DMS 273 treated with DMSO at 0.1 percent for 48 hours (cell line): Measurements from ENCODE around the gene MPL.
A peak's percentile ranks its signal among the peaks of the same experiment; 100 is the strongest.

Source experiments
- DNase-seq: peaks from one replicate; lab custom pipeline; 2025; lab: John Stamatoyannopoulos, UW

The MPL gene

DNA sequence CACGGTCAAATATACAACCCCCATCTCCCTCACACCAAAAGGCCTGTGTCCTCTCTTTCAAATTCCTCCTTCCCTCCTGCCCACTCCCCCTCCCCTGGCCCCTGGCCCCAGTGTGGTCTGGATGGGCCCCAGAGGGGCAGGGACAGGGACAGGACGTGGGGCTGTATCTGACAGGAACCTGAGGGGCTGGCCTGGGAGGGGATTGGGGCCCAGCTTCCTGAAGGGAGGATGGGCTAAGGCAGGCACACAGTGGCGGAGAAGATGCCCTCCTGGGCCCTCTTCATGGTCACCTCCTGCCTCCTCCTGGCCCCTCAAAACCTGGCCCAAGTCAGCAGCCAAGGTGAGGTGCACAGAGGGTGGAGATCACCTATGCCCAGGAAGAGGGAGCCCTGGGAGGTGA lies at the start of gene MPL:
Gene MPL, plus strand, starts transcription at position 231 of the 400 bp plus-strand sequence. Its CDS starts 31 bp downstream, at position 262.
- DNase-seq: no peak

DNA sequence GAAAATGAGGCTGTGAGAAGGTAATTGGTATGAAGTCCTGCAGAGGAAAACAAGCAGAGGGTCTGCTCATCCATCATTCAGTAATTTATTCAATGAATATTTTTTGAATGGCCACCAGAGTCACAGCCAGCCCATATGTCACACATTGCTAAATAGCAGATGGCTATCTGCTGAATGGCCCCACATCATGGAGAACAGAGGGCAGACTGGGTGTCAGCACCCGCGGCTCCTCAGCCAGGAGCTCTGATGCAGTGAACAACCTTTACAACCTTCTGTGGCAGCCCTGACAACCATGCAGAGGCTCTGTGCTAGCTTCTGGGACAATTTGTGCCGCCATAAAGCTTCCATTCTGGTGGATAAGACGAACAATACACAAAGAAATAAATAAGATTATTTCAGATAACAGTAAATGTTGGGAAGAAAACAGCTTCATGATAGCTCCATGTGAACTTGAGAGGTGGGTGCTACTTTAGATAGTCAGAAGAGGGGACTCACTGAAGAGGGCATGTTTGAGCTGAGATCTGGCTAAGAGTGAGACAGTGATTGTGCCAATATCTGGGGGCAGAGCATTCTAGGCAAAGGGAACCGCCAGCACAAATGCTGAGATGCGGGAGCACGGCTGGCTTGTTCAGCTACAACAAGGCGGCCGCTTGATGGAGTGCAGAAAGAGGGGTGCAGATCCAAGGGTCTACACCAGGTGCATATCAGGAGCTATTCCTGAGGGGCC lies 49.4 kb upstream of the MPL start:
- DNase-seq: peak; percentile 19

DNA sequence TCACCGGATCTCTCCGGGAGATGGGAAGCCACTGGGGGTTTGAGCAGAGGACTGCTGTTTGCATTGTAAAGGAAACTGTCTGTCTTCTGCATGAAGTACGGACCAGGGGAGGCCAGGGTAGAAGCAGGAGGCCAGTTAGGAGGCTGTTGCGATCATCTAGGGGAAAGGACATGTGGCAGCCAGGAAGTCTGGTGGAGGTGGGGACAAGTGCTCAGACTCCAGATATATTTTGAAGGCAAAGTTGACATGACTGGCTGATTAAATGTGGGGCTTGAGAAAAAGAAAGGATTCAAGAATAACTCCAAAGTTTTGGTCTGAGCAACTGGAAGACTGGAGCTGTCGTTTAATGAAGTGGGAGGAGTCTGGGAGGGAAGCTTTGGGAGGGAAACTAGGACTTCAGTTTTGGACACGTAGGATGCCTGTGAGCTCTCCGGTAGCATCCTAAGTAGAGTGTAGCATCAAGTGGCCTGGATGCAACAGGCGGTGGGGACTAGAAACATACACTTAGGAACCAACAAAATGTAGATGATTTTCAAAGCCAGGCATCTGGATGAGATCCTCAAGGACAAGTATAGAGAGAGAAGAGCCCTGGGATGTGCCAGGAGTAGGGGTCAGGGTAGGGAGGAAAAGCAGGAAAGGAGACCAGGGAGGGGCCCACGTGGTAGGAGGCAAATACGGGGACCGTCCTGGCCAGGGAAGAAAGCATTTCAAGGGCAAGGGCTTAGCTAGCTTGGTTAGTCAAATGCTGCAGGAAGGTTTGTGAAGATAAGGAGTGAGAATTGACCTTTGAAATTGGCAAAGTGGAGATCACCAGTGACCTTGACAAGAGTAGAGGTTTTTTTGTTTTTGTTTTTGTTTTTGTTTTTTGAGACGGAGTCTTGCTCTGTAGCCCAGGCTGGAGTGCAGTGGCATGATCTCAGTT lies 48.6 kb upstream of the MPL start:
- no peak for DNase-seq

DNA sequence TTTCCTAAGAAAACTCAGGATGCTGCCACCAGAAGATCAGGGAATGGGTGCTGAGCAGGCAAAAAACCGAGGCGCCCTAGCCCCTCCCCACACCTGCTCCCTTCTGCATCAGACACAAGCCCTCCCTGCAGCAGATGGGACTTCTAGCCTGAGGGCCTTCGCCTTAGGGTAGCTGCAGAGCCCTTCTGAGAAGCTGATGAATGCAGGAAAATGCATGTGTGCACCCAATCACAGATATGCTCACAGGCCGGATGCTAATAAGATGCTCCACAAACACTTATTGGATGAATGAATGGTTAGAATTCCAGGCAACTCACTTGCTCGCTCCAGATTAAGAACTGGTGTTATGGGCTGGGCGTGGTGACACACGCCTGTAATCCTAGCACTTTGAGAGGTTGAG lies 45.4 kb upstream of the MPL start:
- DNase-seq: no peak

DNA sequence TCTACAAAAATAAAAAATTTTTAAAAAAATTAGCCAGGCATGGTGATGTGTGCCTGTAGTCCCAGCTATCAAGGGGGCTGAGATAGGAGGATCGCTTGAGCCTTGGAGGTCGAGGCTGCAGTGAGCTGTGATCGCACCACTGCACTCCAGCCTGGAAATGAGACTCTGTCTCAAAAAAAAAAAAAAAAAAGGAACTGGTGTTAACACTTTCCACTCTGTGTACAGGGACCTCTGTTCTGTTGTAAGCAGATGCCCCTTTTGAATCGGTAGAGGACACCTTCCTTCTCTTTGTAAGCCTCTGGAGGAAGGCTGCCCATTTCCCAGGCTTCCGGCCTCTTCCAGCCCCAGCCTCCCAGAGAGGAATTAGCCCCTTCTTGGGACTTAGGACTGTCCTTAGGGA lies 44.9 kb upstream of the MPL start:
- DNase-seq: no peak

DNA sequence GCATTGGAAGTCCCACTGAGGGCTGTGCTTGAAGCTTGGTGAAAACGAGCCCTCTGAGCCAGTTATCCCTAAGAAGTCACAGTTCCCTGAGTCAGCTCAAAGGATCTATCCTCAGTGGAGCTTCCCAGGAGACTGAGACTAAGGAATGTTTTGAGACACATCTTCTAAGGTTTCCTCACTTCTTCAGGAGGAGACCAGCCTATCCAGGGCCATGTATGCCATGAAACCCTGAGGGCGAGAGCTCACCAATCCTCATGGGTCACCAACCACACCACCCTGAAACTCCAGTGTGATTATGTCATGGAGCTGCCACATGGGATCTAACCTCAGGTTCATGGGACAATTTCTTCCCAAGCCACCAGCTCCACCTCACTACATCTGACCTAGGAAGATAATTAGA lies 44.4 kb upstream of the MPL start:
- no peak for DNase-seq

DNA sequence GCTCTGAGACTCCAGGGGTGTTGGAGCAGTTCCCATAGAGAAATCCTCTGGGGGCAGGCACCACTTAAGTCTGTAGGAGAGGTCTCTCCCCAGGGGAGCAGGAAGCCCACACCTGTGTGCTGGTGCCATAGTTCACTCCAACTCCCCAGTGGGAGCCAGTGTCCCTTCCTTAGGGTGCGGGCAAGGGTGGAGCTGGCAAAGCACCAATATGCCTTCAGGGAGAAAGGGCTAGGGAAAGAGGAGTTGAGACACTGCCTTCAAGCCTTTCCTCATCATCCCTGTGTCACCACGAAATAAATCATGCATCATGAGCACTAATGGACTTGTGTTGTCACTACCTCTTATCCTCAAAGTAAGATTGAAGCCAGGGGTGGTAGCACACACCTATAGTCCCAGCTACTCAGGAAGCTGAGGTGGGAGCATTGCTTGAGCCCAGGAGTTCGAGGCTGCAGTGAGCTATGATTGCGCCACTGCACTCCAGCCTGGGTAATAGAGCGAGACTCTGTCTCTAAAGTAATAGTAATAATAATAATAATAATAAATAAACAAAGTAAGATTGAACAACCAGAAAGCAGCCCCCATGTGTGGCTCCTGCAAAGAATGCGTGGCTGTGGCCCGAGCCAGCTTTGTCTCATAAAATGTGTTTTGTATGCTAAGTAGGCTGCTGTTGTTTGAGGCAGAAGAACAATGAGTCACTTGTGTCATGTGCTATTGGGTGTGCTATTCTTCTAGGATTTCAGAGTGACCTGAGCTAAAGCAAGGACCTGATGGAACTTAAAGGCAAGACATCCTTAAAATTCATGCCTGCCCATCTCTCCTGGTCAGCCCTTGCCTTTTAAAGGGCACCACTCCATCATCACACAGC lies 43.5 kb upstream of the MPL start:
- DNase-seq: no peak

DNA sequence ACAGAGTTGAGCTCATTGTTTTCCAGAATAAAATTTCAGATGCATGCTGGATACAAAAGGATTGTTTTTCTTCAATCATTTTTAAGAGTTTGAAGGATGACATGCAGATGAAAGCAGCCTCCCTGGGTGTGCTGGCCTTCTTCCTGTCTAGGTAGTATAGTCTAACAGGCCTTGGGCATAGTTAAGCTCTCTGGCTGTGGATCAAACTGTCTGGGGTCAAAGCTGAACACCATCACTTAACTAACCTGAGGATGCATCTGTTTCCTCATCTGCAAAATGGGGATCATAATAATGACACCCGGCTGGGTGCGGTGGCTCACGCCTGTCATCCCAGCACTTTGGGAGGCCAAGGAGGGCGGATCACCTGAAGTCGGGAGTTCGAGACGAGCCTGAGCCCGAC lies 42.9 kb upstream of the MPL start:
- no peak for DNase-seq

DNA sequence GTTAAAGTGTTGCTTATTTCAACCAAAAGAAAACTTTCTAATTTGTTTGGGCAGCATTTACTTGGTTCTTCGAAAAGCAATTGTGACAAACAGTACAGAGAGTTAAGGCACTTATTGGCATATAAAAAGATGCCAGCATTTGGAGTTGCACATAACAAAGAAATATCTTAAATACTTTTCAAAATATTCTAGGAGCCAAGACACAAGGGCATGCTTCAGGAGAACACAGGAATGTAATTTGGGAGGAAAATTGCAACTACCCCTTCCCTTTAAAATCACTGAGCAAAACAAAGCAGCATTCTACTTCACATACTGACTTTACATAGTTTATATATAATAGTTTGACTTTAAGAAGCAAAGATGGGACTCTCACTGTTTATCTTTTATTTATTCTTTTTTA lies 41.4 kb upstream of the MPL start:
- no peak for DNase-seq

DNA sequence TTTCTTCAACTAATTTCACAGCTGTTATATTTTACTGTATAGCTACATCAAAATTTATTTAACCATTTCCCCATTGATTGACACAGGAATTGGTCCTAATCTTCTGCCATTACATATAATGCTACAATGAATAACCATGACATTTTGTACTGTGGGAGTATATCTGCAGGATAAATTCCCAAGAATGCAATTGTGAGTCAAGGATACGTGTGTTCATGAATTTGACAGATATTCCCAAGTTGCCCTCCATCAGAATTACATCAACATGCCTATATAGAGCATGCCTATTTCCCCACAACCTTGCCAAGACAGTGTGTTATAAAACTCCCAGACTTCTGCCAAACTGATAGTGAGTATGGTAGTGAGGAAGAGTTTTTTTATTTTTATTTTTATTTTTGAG lies 39.6 kb upstream of the MPL start:
- no peak for DNase-seq

DNA sequence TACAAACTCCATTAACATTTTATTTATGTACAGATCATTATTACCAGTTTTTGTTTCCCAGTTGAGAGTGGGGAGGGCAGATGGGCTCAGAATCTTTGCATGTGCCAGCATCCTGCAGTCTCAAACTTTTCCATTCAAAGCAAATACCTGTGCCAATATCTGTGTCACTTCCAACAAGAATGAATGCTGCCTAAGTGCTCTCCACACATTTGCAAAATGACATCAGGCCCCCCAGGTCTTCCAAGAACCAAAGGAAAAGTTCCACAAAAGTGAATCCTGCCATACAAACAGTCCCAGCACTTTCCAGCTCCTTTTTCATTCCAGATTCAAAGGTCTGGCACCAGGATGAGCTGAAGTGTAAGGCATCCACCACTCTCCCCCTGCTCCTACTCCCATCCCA lies 38.5 kb upstream of the MPL start:
- no peak for DNase-seq

DNA sequence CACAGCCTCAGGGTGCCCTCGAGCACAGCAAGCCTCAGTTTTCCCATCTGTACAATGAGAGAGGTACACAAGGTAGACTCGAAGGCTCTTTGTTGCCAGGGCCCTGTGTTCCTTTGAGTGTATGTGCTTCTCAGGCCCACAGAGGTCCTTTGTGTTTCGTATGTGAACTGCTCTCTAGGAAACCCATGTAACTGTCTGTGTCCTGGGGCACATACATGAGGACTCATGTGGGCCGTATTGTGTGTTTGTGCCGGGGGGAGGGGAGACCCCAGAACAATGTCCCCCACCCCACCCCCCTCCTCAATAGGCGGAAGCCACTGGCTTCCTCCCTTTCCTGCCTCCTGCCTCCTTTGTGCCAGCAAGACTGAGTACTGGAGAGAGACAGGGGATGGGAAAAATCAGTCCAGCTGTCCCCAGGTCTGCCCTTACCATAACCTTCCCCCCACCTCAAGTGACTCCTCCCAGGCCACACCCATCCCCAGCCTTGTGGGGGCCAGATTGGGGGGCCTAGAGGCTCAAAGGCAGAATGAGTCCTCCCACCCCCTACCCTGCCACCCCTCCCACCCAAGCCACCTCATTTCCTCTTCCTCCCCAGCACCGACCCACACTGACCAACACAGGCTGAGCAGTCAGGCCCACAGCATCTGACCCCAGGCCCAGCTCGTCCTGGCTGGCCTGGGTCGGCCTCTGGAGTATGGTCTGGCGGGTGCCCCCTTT lies 37.1 kb upstream of the MPL start, which contains the start of gene TIE1:
Gene TIE1, plus strand, starts transcription at position 605 of the 717 bp plus-strand sequence. Its CDS starts 90 bp downstream, at position 695.
- no peak for DNase-seq

DNA sequence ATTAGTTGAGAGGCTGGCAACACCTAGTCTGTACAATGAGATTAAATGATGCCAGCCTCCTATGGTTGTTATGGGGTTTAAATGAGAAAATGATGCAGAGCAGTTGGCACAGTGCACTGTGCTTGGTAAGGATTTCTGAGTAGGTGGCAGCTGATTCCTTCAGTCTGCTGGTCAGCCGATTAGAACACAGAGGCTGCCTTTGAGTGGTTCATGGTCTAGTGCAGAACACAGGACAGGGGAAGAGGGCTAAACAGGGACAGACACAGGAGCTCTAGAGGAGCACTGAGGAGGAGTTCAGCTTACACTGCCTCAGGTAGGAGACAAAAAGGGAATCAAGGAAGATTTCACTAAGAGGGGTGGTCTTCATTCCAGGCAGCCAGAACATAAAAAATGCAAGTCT lies 35.4 kb upstream of the MPL start:
- DNase-seq: no peak

DNA sequence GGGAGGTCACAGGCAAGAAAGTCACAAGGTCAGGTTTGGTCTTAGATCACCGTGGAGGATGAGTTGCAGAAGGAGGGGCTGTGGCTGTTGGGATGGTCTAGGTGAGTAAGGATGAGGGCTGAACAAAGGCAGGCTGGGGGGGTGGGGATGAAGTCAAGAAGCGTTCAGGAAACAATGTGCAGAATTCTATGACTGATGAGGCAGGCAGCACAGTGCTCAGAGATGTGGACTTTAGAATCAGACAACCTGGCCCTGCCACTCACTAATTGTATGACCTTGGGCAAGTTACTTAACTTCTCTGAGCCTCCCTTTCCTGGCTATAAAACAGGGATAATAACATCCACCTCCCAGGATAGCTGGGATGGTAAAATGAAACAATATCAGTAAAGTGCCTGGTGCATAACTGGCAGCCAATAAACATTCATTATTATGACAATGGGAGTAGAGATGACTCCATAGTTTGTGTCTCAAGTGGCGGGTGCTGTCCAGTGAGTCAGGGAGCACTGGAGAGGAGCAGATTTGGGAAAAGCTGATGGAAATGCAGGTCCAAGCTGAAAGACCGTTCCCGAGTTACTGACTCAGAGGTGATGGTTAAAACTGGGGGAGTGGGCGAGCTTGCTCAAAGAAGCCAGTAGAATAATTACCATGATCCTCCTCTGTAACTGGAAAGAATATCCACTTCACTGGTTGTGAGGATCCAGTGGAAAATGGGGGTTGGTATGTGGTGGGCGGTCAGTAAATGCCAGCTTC lies 34.7 kb upstream of the MPL start:
- no peak for DNase-seq

DNA sequence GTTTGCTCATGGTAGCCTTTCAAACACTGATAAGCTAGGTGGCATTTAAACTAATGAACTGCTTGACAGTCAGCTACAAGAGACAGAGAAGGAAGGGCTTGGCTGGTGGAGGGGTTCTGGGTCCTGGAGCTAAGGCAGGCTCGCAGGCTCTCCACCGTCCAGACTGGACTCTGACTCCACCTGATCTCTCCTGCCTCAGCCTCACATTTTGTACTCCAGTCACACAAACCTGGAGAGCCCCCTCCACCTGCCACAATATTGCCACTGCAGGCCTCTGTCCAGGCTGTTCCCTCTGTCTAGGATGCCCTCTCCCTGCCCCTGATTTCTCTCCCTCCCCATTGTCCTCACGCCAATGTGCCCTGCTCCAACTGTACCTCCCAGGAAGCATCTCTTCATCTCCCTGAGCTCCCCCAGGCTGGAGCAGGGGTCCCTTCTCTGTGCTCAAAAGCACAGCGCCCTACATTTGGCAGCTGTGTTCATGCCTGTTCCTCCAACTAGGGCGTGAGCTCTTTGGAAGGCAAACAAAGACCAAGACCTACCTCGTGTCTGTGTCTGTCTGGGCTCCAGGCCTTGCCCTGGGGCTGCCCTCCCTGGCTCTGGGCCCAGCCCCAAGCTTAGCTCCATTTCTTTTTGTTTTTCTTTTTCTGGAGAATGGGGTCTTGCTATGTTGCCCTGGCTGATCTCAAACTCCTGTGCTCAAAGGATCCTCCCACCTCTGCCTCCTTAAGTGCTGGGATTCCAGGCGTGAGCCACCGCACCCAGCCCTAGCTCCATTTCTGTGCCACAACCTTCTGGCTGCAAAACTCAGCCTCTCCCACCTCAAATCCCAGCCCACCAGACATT lies 33.9 kb upstream of the MPL start:
- no peak for DNase-seq

DNA sequence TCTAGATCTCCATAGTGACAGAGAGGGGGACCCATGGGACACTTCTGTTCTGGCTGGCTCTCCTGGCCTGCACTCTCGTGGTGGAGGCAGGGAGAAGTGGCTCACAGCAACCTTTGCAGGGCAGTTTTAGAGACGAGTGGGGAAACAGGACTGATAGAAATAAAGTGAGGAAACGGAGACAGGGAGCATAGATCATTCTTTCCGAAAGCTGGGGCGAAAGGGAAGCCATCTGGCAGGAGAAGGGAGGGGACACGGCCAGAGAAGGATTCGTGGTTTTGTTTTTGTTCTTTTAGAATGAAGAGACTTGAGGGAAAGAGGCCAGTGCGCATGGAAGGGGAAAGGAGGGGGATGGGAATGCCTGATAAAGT lies 33.3 kb upstream of the MPL start:
- DNase-seq: no peak

DNA sequence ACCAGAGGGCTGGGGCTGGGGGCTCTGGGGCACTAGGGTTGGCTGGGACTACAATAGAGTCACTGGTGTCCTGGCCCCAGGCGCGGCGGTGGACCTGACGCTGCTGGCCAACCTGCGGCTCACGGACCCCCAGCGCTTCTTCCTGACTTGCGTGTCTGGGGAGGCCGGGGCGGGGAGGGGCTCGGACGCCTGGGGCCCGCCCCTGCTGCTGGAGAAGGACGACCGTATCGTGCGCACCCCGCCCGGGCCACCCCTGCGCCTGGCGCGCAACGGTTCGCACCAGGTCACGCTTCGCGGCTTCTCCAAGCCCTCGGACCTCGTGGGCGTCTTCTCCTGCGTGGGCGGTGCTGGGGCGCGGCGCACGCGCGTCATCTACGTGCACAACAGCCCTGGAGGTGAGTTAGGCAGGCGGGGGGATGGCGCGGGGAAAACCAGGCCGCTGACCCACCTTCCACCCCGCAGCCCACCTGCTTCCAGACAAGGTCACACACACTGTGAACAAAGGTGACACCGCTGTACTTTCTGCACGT lies 32.8 kb upstream of the MPL start:
- no peak for DNase-seq

DNA sequence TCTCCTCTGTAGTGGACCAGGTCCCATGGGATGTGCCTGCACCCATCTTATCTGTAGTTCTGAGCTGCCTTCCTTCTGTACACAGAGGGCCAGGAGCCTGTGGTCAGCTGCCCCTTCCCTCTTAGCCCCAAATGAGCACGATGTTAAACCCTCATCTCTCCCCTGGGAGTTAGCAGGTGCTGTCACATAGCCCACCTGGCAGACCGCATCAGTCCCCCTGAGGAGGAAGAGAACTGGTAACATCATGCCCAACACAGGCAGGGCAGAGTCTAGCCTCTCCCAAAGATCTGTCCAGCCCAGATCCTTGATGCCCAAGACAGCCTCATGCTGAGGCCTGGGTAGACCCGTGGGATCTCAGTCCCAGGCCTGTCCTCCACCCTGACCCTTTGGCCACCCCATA lies 32.2 kb upstream of the MPL start:
- no peak for DNase-seq

DNA sequence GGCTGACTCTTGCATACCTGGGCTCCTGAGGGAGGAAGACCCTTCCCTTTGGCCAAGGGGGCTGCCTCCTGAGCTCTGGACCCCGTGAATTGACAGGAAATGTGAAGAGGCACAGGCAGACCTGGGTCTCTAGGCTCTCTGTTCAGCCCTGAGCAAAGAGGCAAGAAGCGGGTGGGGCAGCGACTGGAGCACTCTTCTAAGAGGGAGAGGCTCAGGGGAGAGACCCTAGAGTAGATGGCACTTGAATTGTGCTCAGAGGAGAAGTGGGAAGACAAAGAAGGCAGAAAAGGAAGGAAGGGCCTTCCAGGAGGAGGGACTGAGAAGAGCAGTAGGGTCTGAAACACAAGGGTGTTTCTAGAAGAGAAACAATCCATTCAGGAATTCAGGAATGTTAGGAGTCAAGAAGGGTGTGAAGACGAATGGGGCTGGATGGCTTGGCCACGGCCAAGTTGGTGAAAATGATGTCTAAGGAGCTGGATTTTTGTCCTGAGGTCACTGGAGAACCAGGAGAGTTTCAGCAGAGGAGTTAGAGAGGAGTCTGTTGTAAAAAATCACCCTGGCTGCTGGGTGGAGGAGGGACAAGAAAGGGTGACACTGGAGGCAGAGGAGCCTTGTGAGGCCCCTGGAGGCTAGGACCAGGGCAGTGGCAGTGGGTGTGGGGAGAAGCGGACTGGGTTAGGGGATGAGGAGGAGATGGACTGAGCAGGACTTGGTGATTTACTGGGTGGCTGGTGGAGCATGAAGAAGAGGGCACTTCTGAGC lies 31.5 kb upstream of the MPL start:
- no peak for DNase-seq
